Thyroid gland (tissue), 4 donors: ENCODE measurements around the gene CSTPP1.

Experiments used
- CTCF ChIP-seq, 6 experiments: fragments of 200-600 bp in 3 of 6; fragments of 450-650 bp in 3 of 6; sonication (generic) in 3 of 6; IDR thresholded peaks; one replicate each; pipeline ENCODE4 v1.5.1; 2016 to 2019; ENCODE audit warnings: antibody characterized with exemption in 6 of 6, mild to moderate bottlenecking in 2 of 6, inconsistent platforms in 1 of 6, moderate library complexity in 1 of 6
- POLR2A ChIP-seq, 2 donors: fragments of 450-650 bp; IDR thresholded peaks; one replicate each; pipeline ENCODE4 v1.6.1; 2017; ENCODE audit warnings: antibody characterized with exemption in 2 of 2, mild to moderate bottlenecking in 2 of 2, moderate library complexity in 1 of 2

DNA sequence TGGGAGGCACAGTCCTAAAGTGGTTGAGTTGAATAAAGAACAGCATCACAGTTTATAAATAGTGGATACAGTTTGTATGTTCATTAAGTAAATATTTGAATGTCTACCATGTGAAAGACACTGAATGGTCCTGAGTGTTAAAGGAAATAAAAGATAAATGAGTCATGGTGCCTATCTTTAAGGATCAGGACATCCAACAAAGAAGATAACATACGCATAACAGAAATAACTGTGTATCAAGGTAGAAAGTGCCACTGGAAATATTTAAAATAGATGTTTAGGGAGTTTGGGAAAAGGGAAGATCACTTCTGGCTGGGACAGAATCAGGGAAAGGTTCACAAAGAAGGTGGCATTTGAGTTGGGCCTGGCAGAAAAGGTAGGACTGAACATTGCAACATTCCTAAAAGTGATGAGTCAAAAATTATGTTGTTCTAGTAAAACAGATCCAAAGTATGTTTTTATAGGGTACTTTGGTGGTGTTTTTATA is 41.5 kb downstream of the CSTPP1 start:
- no peak for TF ChIP-seq CTCF (IDR thresholded peaks at IDR 0.05)
- no peak for TF ChIP-seq POLR2A (IDR thresholded peaks at IDR 0.05)
